Mammary epithelial cell (primary cell): ENCODE results near the gene VSX1.

Experiments used
- CTCF ChIP-seq, 2 donors: IDR thresholded peaks in 1 of 2; conservative IDR thresholded peaks in 1 of 2; 2 replicates each; pipeline ENCODE4 v1.5.1; 2011 to 2012; ENCODE audit warnings: inconsistent platforms in 2 of 2, low read length in 2 of 2, mild to moderate bottlenecking in 2 of 2, control low read depth in 1 of 2, low read depth in 1 of 2; ENCODE audit not compliant: insufficient read depth in 1 of 2; ENCODE audit errors: extremely low read depth in 1 of 2
- EZH2 ChIP-seq: IDR thresholded peaks from 2 replicates; pipeline ENCODE4 v1.6.1; 2012; ENCODE audit warnings: low read length, inconsistent platforms, borderline replicate concordance

GRCh38 chr20:25052255-25053194 lies 29.4 kb downstream of the VSX1 start:
- TF ChIP-seq CTCF (conservative IDR thresholded peaks at IDR 0.05 in 1 of 2, IDR thresholded peaks at IDR 0.05 in 1 of 2; ENCODE audit: extremely low read depth in 1 of 2, insufficient read depth in 1 of 2, low read depth in 1 of 2, low read length in 2 of 2), result no peak
- no peak for TF ChIP-seq EZH2
